ENCODE results near the gene LRTM2.

Gene LRTM2

GRCh38 chr12:1878214-1878613, 57.8 kb downstream of the LRTM2 start:
- no peak for ATAC-seq
- TF ChIP-seq ISL1 (CRISPR knock-in tag; IDR thresholded peaks at IDR 0.05) (no peak), CREB5 (CRISPR knock-in tag; IDR thresholded peaks at IDR 0.05; ENCODE audit: low read depth) (no peak), ARNTL (CRISPR knock-in tag; IDR thresholded peaks at IDR 0.05; ENCODE audit: borderline replicate concordance, low read depth) (no peak), POU6F1 (CRISPR knock-in tag; IDR thresholded peaks at IDR 0.05; ENCODE audit: borderline replicate concordance, low read depth) (no peak), TOX (CRISPR knock-in tag; IDR thresholded peaks at IDR 0.05; ENCODE audit: borderline replicate concordance) (no peak), PATZ1 (CRISPR knock-in tag; IDR thresholded peaks at IDR 0.05; ENCODE audit: borderline replicate concordance) (no peak), ZNF8 (CRISPR knock-in tag; IDR thresholded peaks at IDR 0.05) (no peak), PPARA (CRISPR knock-in tag; IDR thresholded peaks at IDR 0.05; ENCODE audit: borderline replicate concordance) (no peak), ZNF70 (CRISPR knock-in tag; IDR thresholded peaks at IDR 0.05) (no peak), OSR1 (CRISPR knock-in tag; IDR thresholded peaks at IDR 0.05) (no peak), ZNF565 (CRISPR knock-in tag; conservative IDR thresholded peaks at IDR 0.05; ENCODE audit: low read depth) (no peak), GLIS3 (CRISPR knock-in tag; IDR thresholded peaks at IDR 0.05) (no peak), TSHZ2 (CRISPR knock-in tag; IDR thresholded peaks at IDR 0.05) (no peak), ZFP3 (CRISPR knock-in tag; IDR thresholded peaks at IDR 0.05) (no peak), RARB (CRISPR knock-in tag; IDR thresholded peaks at IDR 0.05) (no peak)

GRCh38 chr12:1878695-1879094, 58.3 kb downstream of the LRTM2 start:
- TF ChIP-seq OSR1 (CRISPR knock-in tag; IDR thresholded peaks at IDR 0.05) (no peak), TSHZ2 (CRISPR knock-in tag; IDR thresholded peaks at IDR 0.05) (no peak), ZFP3 (CRISPR knock-in tag; IDR thresholded peaks at IDR 0.05) (no peak)
- no peak for ATAC-seq

- no peak for ATAC-seq
- TF ChIP-seq CREB5 (CRISPR knock-in tag; IDR thresholded peaks at IDR 0.05; ENCODE audit: low read depth) (no peak), ARNTL (CRISPR knock-in tag; IDR thresholded peaks at IDR 0.05; ENCODE audit: borderline replicate concordance, low read depth) (no peak), POU6F1 (CRISPR knock-in tag; IDR thresholded peaks at IDR 0.05; ENCODE audit: borderline replicate concordance, low read depth) (no peak), PPARA (CRISPR knock-in tag; IDR thresholded peaks at IDR 0.05; ENCODE audit: borderline replicate concordance) (no peak), RARB (CRISPR knock-in tag; IDR thresholded peaks at IDR 0.05) (no peak), GLIS3 (CRISPR knock-in tag; IDR thresholded peaks at IDR 0.05) (no peak), ZFP30 (CRISPR knock-in tag; IDR thresholded peaks at IDR 0.05) (no peak), ZNF565 (CRISPR knock-in tag; conservative IDR thresholded peaks at IDR 0.05; ENCODE audit: low read depth) (no peak), TCF4 (CRISPR knock-in tag; IDR thresholded peaks at IDR 0.05; ENCODE audit: borderline replicate concordance) (no peak), BACH2 (CRISPR knock-in tag; IDR thresholded peaks at IDR 0.05; ENCODE audit: borderline replicate concordance) (no peak), CSRNP3 (CRISPR knock-in tag; IDR thresholded peaks at IDR 0.05) (no peak), ISL1 (CRISPR knock-in tag; IDR thresholded peaks at IDR 0.05) (no peak)
Measured at GRCh38 chr12:1879633-1880032, 59.3 kb downstream of the LRTM2 start.

All from SK-N-SH treated with all-trans-retinoic acid at 6 μM for 48 hours (cell line).